ENCODE measurements around the gene UBR4.
A peak's percentile ranks its signal among the peaks of the same experiment; 100 is the strongest.

UBR4 gene

GRCh38 chr1:19087737-19088594 lies 122.1 kb downstream of the UBR4 start:
- no peak for DNase-seq (ENCODE audit: low read depth)
- H3K4me3 ChIP-seq (ENCODE audit: low read depth, low read length), result no peak overlapping the region
- no peak for TF ChIP-seq CTCF (IDR thresholded peaks at IDR 0.05; ENCODE audit: low read depth, low read length, missing control alignments)
- in situ Hi-C loops (cut with HindIII; ENCODE audit: low sequenced_read_pairs), result no loop called here

GRCh38 chr1:19087017-19087736 lies 122.9 kb downstream of the UBR4 start:
- no peak for DNase-seq (ENCODE audit: low read depth)
- no peak for TF ChIP-seq CTCF (IDR thresholded peaks at IDR 0.05; ENCODE audit: low read depth, low read length, missing control alignments)
- H3K4me3 ChIP-seq (ENCODE audit: low read depth, low read length), result no peak overlapping the region
- in situ Hi-C loops (cut with HindIII; ENCODE audit: low sequenced_read_pairs), result no loop called here

GRCh38 chr1:19086176-19086875 lies 123.7 kb downstream of the UBR4 start:
- DNase-seq (ENCODE audit: low read depth), result no peak
- in situ Hi-C loops (cut with HindIII; ENCODE audit: low sequenced_read_pairs), result no loop called here

GRCh38 chr1:19084206-19084738 lies 125.8 kb downstream of the UBR4 start:
- H3K4me3 ChIP-seq (ENCODE audit: low read depth, low read length), result no peak overlapping the region
- DNase-seq (ENCODE audit: low read depth), result no peak
- no peak for TF ChIP-seq CTCF (IDR thresholded peaks at IDR 0.05; ENCODE audit: low read depth, low read length, missing control alignments)
- in situ Hi-C loops (cut with HindIII; ENCODE audit: low sequenced_read_pairs), result no loop called here

More at GRCh38 chr1:19086176-19086875, 123.7 kb downstream of the UBR4 start:
- no peak for TF ChIP-seq CTCF (IDR thresholded peaks at IDR 0.05; ENCODE audit: low read depth, low read length, missing control alignments)
- no peak overlapping the region for H3K4me3 ChIP-seq (ENCODE audit: low read depth, low read length)

- DNase-seq (ENCODE audit: low read depth), result peak; percentile 27
- H3K4me3 ChIP-seq (ENCODE audit: low read depth, low read length), result no peak overlapping the region
- in situ Hi-C loops (cut with HindIII; ENCODE audit: low sequenced_read_pairs), result no loop called here
- TF ChIP-seq CTCF (IDR thresholded peaks at IDR 0.05; ENCODE audit: low read depth, low read length, missing control alignments), result no peak
Measured at GRCh38 chr1:19083081-19083480, 127.0 kb downstream of the UBR4 start.

- in situ Hi-C loops (cut with HindIII; ENCODE audit: low sequenced_read_pairs), result no loop called here
- no peak for TF ChIP-seq CTCF (IDR thresholded peaks at IDR 0.05; ENCODE audit: low read depth, low read length, missing control alignments)
- DNase-seq (ENCODE audit: low read depth), result no peak
- H3K4me3 ChIP-seq (ENCODE audit: low read depth, low read length), result no peak overlapping the region
Measured at GRCh38 chr1:19081218-19081893, 128.7 kb downstream of the UBR4 start.
